HCT116 (cell line): ENCODE data around the gene RCOR2. TPM values are rescaled to one million over a fixed set of nuclear protein-coding genes. Genes with fewer than 3 reads are reported as not detected.

ENCODE experiments used
- ATAC-seq: fragments of 200-7000 bp; cut with Tn5 transposase; 2 replicates; pipeline ENCODE4 v1.9.1; 2020; ENCODE audit warnings: mild to moderate bottlenecking, moderate library complexity
- BruUV-seq: library from RNA; stranded (reverse); fragments of 400-500 nt; replicated peaks from 2 replicates; lab custom pipeline; 2021; lab: Mats Ljungman, UMichigan
- CTCF ChIA-PET: fragments of 300-600 bp; sonication (Branson Sonifier 250); formaldehyde crosslinking; loops from one replicate; lab custom pipeline; 2021; ENCODE audit warnings: antibody characterized with exemption; lab: Charles Lee
- POLR2A ChIA-PET: fragments of 300-600, 350-600 bp; sonication (Branson Sonifier 250); formaldehyde crosslinking; loops from one replicate; lab custom pipeline; 2021; ENCODE audit warnings: antibody characterized with exemption; lab: Charles Lee
- RAD21 ChIA-PET, 2 experiments: fragments of 300-600 bp; sonication (Branson Sonifier 250); formaldehyde crosslinking; loops; one replicate each; lab custom pipeline; 2023; ENCODE audit warnings: low total read pairs in 2 of 2; ENCODE audit not compliant: uncharacterized antibody in 2 of 2, unreplicated experiment in 2 of 2, low non-redundant PET in 1 of 2; lab: Charles Lee
- DNase-seq: peaks from one replicate; pipeline ENCODE4 v3.0.0-alpha.2; 2010; ENCODE audit warnings: low read depth, low spot score
- H2AFZ ChIP-seq: fragments of 200-600 bp; shearing (Covaris generic), sonication (generic); 2 replicates; pipeline ENCODE4 v1.6.1; 2017; ENCODE audit warnings: low read depth, mixed run types, mixed read lengths, antibody characterized with exemption, low read length; ENCODE audit not compliant: poor library complexity, severe bottlenecking
- H3K27ac ChIP-seq: 2 replicates; pipeline ENCODE4 v1.5.1; 2012; ENCODE audit warnings: low read depth, low read length
- H3K27me3 ChIP-seq: fragments of 200-600 bp; sonication (generic); 2 replicates; pipeline ENCODE4 v1.6.1; 2016; ENCODE audit warnings: mixed run types, low read length, mixed read lengths; ENCODE audit not compliant: insufficient read depth
- H3K36me3 ChIP-seq, 2 experiments: fragments of 200-500 bp in 1 of 2; fragments of 200-600 bp in 1 of 2; sonication (Bioruptor generic) in 1 of 2; sonication (generic) in 1 of 2; 2 replicates each; pipeline versions ENCODE4 v1.5.1 to v1.6.1; 2014 to 2016; ENCODE audit warnings: low read length in 2 of 2, inconsistent platforms in 1 of 2, mixed read lengths in 1 of 2, mixed run types in 1 of 2; ENCODE audit not compliant: insufficient read depth in 2 of 2, control insufficient read depth in 1 of 2
- H3K4me1 ChIP-seq, 2 experiments: fragments of 200-600 bp in 1 of 2; sonication (generic) in 1 of 2; 2 replicates each; pipeline versions ENCODE4 v1.5.1 to v1.6.1; 2012 to 2017; ENCODE audit warnings: low read length in 2 of 2, inconsistent platforms in 1 of 2, mild to moderate bottlenecking in 1 of 2, mixed read lengths in 1 of 2, mixed run types in 1 of 2, moderate library complexity in 1 of 2; ENCODE audit not compliant: insufficient read depth in 2 of 2, control insufficient read depth in 1 of 2
- H3K4me2 ChIP-seq: fragments of 200-600 bp; sonication (generic); 2 replicates; pipeline ENCODE4 v1.6.1; 2017; ENCODE audit warnings: mixed run types, low read length, mixed read lengths
- H3K4me3 ChIP-seq, 2 experiments: fragments of 200-600 bp in 1 of 2; sonication (generic) in 1 of 2; replicated peaks in 1 of 2; 2 replicates each; pipeline ENCODE4 v1.5.1; 2011 to 2016; ENCODE audit warnings: low read length in 2 of 2, control low read depth in 1 of 2, low read depth in 1 of 2, mild to moderate bottlenecking in 1 of 2, mixed read lengths in 1 of 2, mixed run types in 1 of 2
- H3K79me2 ChIP-seq: fragments of 200-600 bp; sonication (generic); 2 replicates; pipeline ENCODE4 v1.6.1; 2017; ENCODE audit warnings: mild to moderate bottlenecking, mixed run types, low read length, moderate library complexity, mixed read lengths; ENCODE audit not compliant: insufficient read depth
- H3K9ac ChIP-seq: fragments of 200-600 bp; sonication (generic); 2 replicates; pipeline ENCODE4 v1.6.1; 2016; ENCODE audit warnings: low read length, mixed read lengths
- H3K9me2 ChIP-seq: fragments of 200-600 bp; sonication (generic), shearing (Covaris generic); 2 replicates; pipeline ENCODE4 v1.6.1; 2017; ENCODE audit warnings: mixed run types, mild to moderate bottlenecking, moderate library complexity; ENCODE audit not compliant: insufficient read depth
- H3K9me3 ChIP-seq, 2 experiments: fragments of 200-500 bp in 1 of 2; fragments of 200-600 bp in 1 of 2; sonication (Bioruptor generic) in 1 of 2; sonication (generic) in 1 of 2; 2 replicates each; pipeline ENCODE4 v1.6.1; 2014 to 2017; ENCODE audit warnings: low read length in 2 of 2, mixed read lengths in 2 of 2, inconsistent platforms in 1 of 2, low read depth in 1 of 2, mild to moderate bottlenecking in 1 of 2, mixed run types in 1 of 2, moderate library complexity in 1 of 2; ENCODE audit not compliant: control insufficient read depth in 1 of 2, insufficient read depth in 1 of 2
- H4K20me1 ChIP-seq: fragments of 200-600 bp; sonication (generic), shearing (Covaris generic); 2 replicates; pipeline ENCODE4 v1.6.1; 2017; ENCODE audit warnings: mixed run types, mild to moderate bottlenecking, moderate library complexity; ENCODE audit not compliant: insufficient read depth
- CBX3 ChIP-seq: IDR thresholded peaks from 2 replicates; pipeline ENCODE4 v1.6.1; 2012; ENCODE audit warnings: low read depth
- ELF1 ChIP-seq: IDR thresholded peaks from 2 replicates; pipeline ENCODE4 v1.6.1; 2012; ENCODE audit warnings: low read depth, borderline replicate concordance
- EZH2phosphoT487 ChIP-seq: fragments of 200-600 bp; IDR thresholded peaks from 2 replicates; pipeline ENCODE4 v1.6.1; 2018; ENCODE audit warnings: antibody characterized with exemption, borderline replicate concordance
- FOSL1 ChIP-seq: IDR thresholded peaks from 2 replicates; pipeline ENCODE4 v1.6.1; 2012; ENCODE audit warnings: low read depth
- JUND ChIP-seq: IDR thresholded peaks from 2 replicates; pipeline ENCODE4 v1.6.1; 2012
- RAD21 ChIP-seq: IDR thresholded peaks from 2 replicates; pipeline ENCODE4 v1.6.1; 2012; ENCODE audit warnings: low read depth, mild to moderate bottlenecking
- SP1 ChIP-seq: IDR thresholded peaks from 2 replicates; pipeline ENCODE4 v1.6.1; 2012; ENCODE audit warnings: low read depth
- SRF ChIP-seq: IDR thresholded peaks from 2 replicates; pipeline ENCODE4 v1.6.1; 2012; ENCODE audit warnings: low read depth
- TCF7L2 ChIP-seq: IDR thresholded peaks from 2 replicates; pipeline ENCODE4 v1.7.0; 2011; ENCODE audit warnings: borderline replicate concordance, inconsistent platforms; ENCODE audit not compliant: insufficient read depth, insufficient read length; ENCODE audit errors: extremely low read depth
- YY1 ChIP-seq: IDR thresholded peaks from 2 replicates; pipeline ENCODE4 v1.6.1; 2011; ENCODE audit warnings: low read length, low read depth, moderate library complexity, mild to moderate bottlenecking; ENCODE audit not compliant: insufficient replicate concordance; ENCODE audit errors: extremely low read depth
- ZFX ChIP-seq: fragments of 450-650 bp; IDR thresholded peaks from 2 replicates; pipeline ENCODE4 v1.6.1; 2017
- ZNF274 ChIP-seq: fragments of 200-500 bp; sonication (Bioruptor generic); IDR thresholded peaks from 2 replicates; pipeline ENCODE4 v1.6.1; 2014; ENCODE audit warnings: mild to moderate bottlenecking, low read depth, low read length, inconsistent platforms
- intact Hi-C: fragments of 100-400 bp; cut with micrococcal nuclease; formaldehyde crosslinking; loops from 2 replicates; pipeline ENCODE4 v1.10.0; 2022
- total RNA-seq: library from RNA; stranded (reverse); gene quantifications from one replicate; pipeline ENCODE4 v1.2.1, GENCODE V29; 2021; ENCODE audit not compliant: unreplicated experiment
- TF ChIP-seq, protein P1 (sequence below): IDR thresholded peaks from 2 replicates; pipeline ENCODE4 v1.6.1; 2012
- TF ChIP-seq, protein P2 (sequence below): IDR thresholded peaks from 2 replicates; pipeline ENCODE4 v1.6.1; 2012
- TF ChIP-seq, protein P3 (sequence below), 3 experiments: fragments of 200-600 bp in 1 of 3; sonication (generic) in 1 of 3; IDR thresholded peaks in 2 of 3; conservative IDR thresholded peaks in 1 of 3; 2 replicates each; pipeline ENCODE4 v1.5.1; 2012 to 2017; ENCODE audit warnings: low read depth in 2 of 3, low read length in 2 of 3, antibody characterized with exemption in 1 of 3, borderline replicate concordance in 1 of 3, control low read depth in 1 of 3, mild to moderate bottlenecking in 1 of 3, mixed read lengths in 1 of 3, mixed run types in 1 of 3, moderate library complexity in 1 of 3; ENCODE audit not compliant: insufficient read depth in 1 of 3
- TF ChIP-seq, protein P4 (sequence below): IDR thresholded peaks from 2 replicates; pipeline ENCODE4 v1.6.1; 2011; ENCODE audit warnings: mild to moderate bottlenecking, low read length, moderate library complexity; ENCODE audit not compliant: insufficient replicate concordance; ENCODE audit errors: extremely low read depth

The RCOR2 gene
- total RNA-seq, 1 experiment from 2014 or later = 10.8 TPM

DNA sequence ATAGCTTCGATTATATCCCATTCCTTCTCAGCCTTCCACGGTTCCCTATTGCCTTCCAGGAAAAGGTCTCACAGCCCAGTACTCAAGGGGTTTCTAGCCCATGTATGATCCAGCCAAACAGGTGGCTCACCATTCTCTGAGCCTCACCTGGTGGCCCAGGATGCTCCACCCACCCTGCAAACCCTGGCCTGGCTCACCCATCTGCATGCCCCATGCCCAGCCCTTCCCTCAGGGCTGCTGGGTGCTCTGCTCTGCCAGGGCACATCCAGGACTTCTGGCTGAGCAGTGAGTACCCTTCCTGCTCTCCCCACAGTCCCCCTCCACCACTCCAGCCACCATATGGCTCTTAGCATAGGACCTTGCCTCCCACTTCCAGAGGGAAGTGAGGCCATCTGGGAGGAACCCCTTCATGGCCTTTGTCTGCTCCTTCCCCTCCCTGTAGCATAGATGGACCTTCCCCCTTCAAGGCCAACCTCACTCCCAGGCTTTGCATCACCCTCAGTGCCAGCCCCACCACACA, 5.8 kb upstream of the RCOR2 start:
- BruUV-seq = no TSS peak
- ChIA-PET RAD21 (no interaction called here), CTCF (interaction anchor here (1.0 kb wide), 1 partner anchor 11 kb away, joined by 3 read pairs; no protein-coding TSS in a partner anchor), POLR2A (no interaction called here)
- Histone ChIP-seq H3K4me3 (no peak overlapping the region), H4K20me1 (no peaks in the 10 kb centered on the region), H3K79me2 (no peaks in the 10 kb centered on the region), H3K9me3 (no peaks in the 10 kb centered on the region), H3K27me3 (no peaks in the 10 kb centered on the region), H3K27ac (no peak overlapping the region), H3K4me1 (peaks cover 20 to 37% of the 10 kb centered on the region in 2 experiments), H3K9ac (no peak overlapping the region), H3K9me2 (no peaks in the 10 kb centered on the region), H3K4me2 (no peak overlapping the region), H2AFZ (no peak overlapping the region), H3K36me3 (no peaks in the 10 kb centered on the region)
- DNase-seq = no peak
- TF ChIP-seq SP1 (no peak), YY1 (no peak), ZNF274 (no peak), SRF (no peak), CBX3 (no peak)
- no peak for ATAC-seq
- intact Hi-C loops = no loop called here

DNA sequence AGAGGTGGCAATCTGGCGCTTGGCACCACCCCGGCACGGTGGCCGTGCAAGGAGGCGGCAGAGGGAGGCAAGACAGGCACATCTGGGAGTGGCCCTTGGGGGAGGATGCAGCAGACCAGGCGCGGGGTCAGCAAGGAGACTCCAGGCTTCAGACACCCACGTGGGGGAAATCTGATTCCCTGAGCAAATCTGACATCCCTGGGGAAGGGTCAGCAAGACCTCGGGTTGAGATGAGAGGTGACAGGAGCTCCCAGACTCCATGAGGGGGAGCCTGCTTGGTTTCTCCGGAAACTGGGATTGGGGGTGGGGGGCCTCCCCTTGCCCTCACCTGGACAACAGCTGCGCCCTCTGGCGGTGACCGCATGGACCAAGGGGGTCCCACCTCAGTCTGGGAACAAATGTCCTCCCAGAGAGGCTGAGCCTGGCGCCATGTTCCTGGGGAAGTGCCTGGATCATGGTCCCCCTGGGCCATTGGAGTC, 4.0 kb upstream of the RCOR2 start:
- ChIA-PET POLR2A (no interaction called here), RAD21 (no interaction called here), CTCF (interaction anchor here (1.0 to 1.7 kb wide), 2 partner anchors 25 to 84 kb away, joined by 3 to 4 read pairs; no protein-coding TSS in a partner anchor)
- H3K27me3 ChIP-seq = no peaks in the 10 kb centered on the region
- BruUV-seq = no TSS peak
- TF ChIP-seq ELF1 (no peak), TCF7L2 (no peak), SRF (no peak), SP1 (no peak), RAD21 (no peak), FOSL1 (no peak), CBX3 (no peak), EZH2phosphoT487 (no peak), JUND (no peak), ZFX (no peak)
- TF ChIP-seq, protein P1, sequence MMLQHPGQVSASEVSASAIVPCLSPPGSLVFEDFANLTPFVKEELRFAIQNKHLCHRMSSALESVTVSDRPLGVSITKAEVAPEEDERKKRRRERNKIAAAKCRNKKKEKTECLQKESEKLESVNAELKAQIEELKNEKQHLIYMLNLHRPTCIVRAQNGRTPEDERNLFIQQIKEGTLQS = no peak
- TF ChIP-seq, protein P2, sequence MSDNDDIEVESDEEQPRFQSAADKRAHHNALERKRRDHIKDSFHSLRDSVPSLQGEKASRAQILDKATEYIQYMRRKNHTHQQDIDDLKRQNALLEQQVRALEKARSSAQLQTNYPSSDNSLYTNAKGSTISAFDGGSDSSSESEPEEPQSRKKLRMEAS = no peak
- TF ChIP-seq, protein P3, sequence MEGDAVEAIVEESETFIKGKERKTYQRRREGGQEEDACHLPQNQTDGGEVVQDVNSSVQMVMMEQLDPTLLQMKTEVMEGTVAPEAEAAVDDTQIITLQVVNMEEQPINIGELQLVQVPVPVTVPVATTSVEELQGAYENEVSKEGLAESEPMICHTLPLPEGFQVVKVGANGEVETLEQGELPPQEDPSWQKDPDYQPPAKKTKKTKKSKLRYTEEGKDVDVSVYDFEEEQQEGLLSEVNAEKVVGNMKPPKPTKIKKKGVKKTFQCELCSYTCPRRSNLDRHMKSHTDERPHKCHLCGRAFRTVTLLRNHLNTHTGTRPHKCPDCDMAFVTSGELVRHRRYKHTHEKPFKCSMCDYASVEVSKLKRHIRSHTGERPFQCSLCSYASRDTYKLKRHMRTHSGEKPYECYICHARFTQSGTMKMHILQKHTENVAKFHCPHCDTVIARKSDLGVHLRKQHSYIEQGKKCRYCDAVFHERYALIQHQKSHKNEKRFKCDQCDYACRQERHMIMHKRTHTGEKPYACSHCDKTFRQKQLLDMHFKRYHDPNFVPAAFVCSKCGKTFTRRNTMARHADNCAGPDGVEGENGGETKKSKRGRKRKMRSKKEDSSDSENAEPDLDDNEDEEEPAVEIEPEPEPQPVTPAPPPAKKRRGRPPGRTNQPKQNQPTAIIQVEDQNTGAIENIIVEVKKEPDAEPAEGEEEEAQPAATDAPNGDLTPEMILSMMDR (IDR thresholded peaks at IDR 0.05 in 2 of 3, conservative IDR thresholded peaks at IDR 0.05 in 1 of 3; ENCODE audit: borderline replicate concordance in 1 of 3, insufficient read depth in 1 of 3, low read depth in 2 of 3, low read length in 2 of 3) = no peak
- TF ChIP-seq, protein P4, sequence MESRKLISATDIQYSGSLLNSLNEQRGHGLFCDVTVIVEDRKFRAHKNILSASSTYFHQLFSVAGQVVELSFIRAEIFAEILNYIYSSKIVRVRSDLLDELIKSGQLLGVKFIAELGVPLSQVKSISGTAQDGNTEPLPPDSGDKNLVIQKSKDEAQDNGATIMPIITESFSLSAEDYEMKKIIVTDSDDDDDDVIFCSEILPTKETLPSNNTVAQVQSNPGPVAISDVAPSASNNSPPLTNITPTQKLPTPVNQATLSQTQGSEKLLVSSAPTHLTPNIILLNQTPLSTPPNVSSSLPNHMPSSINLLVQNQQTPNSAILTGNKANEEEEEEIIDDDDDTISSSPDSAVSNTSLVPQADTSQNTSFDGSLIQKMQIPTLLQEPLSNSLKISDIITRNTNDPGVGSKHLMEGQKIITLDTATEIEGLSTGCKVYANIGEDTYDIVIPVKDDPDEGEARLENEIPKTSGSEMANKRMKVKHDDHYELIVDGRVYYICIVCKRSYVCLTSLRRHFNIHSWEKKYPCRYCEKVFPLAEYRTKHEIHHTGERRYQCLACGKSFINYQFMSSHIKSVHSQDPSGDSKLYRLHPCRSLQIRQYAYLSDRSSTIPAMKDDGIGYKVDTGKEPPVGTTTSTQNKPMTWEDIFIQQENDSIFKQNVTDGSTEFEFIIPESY = no peak
- H3K79me2 ChIP-seq = no peaks in the 10 kb centered on the region
- H3K9me2 ChIP-seq = no peaks in the 10 kb centered on the region
- H3K9ac ChIP-seq = peak overlapping the region; percentile 83
- peak overlapping the region in 1 of 2 experiments; percentile 64; a peak in 2 of 4 replicates for H3K4me3 ChIP-seq
- DNase-seq (no peak), ATAC-seq (no peak)
- no peaks in the 10 kb centered on the region for H3K36me3 ChIP-seq
- intact Hi-C loops = no loop called here
- peak overlapping the region; percentile 94 for H3K4me2 ChIP-seq
- peaks cover 28 to 51% of the 10 kb centered on the region in 2 experiments for H3K4me1 ChIP-seq
- H2AFZ ChIP-seq = no peak overlapping the region
- peak overlapping the region; percentile 98; the same call in 1 of the 2 replicates for H3K27ac ChIP-seq
- H3K9me3 ChIP-seq = no peaks in the 10 kb centered on the region
- H4K20me1 ChIP-seq = no peaks in the 10 kb centered on the region
